GM23338 (cell line): ENCODE results near the gene NLK. TPM values are rescaled to one million over a fixed set of nuclear protein-coding genes. Genes with fewer than 3 reads are reported as not detected.

ENCODE experiments used
- ATAC-seq: fragments of 200-7000 bp; cut with Tn5 transposase; 3 replicates; pipeline ENCODE4 v1.9.1; 2020
- DNase-seq: peaks from one replicate; pipeline ENCODE4 v3.0.0-alpha.2; 2015; ENCODE audit warnings: low spot score
- H2AFZ ChIP-seq: fragments of 200-600 bp; sonication (generic); 2 replicates; pipeline ENCODE4 v1.8.0; 2016; ENCODE audit warnings: antibody characterized with exemption, mild to moderate bottlenecking, moderate library complexity
- H3F3A ChIP-seq: fragments of 200-600 bp; sonication (generic); replicated peaks from 2 replicates; pipeline ENCODE4 v1.8.0; 2017; ENCODE audit warnings: antibody characterized with exemption, mixed run types, low read depth
- H3K27ac ChIP-seq: fragments of 200-600 bp; sonication (generic); 2 replicates; pipeline ENCODE4 v1.6.1; 2016; ENCODE audit warnings: low read depth
- H3K27me3 ChIP-seq: fragments of 200-600 bp; sonication (generic); 2 replicates; pipeline ENCODE4 v1.8.0; 2016; ENCODE audit warnings: mild to moderate bottlenecking, mixed run types, moderate library complexity; ENCODE audit not compliant: insufficient read depth
- H3K36me3 ChIP-seq: fragments of 200-600 bp; sonication (generic); 2 replicates; pipeline ENCODE4 v1.8.0; 2016; ENCODE audit warnings: mild to moderate bottlenecking; ENCODE audit not compliant: insufficient read depth
- H3K4me1 ChIP-seq: fragments of 200-600 bp; sonication (generic); 2 replicates; pipeline ENCODE4 v1.8.0; 2016; ENCODE audit warnings: mild to moderate bottlenecking, moderate library complexity; ENCODE audit not compliant: insufficient read depth
- H3K4me2 ChIP-seq: fragments of 200-600 bp; sonication (generic); 2 replicates; pipeline ENCODE4 v1.7.1; 2017; ENCODE audit warnings: mixed run types
- H3K4me3 ChIP-seq: fragments of 200-600 bp; sonication (generic); 2 replicates; pipeline ENCODE4 v1.6.1; 2016; ENCODE audit warnings: mixed run types
- H3K79me2 ChIP-seq: fragments of 200-600 bp; sonication (generic); replicated peaks from 2 replicates; pipeline ENCODE4 v1.8.0; 2017; ENCODE audit warnings: mild to moderate bottlenecking; ENCODE audit not compliant: insufficient read depth
- H3K9me2 ChIP-seq: fragments of 200-600 bp; sonication (generic); 2 replicates; pipeline ENCODE4 v1.8.0; 2017; ENCODE audit not compliant: insufficient read depth
- H4K20me1 ChIP-seq: fragments of 200-600 bp; sonication (generic); replicated peaks from 2 replicates; pipeline ENCODE4 v1.8.0; 2017; ENCODE audit warnings: mild to moderate bottlenecking; ENCODE audit not compliant: insufficient read depth
- H3K27ac Mint-ChIP-seq: 2 replicates; pipeline ENCODE4 v1.8.0; 2020; ENCODE audit warnings: inconsistent platforms, mild to moderate bottlenecking, moderate library complexity, mixed read lengths
- H3K27me3 Mint-ChIP-seq: 3 replicates; pipeline ENCODE4 v1.8.0; 2022; ENCODE audit warnings: low read depth, mild to moderate bottlenecking, moderate library complexity, mixed read lengths, inconsistent platforms; ENCODE audit not compliant: insufficient read depth, poor library complexity
- H3K36me3 Mint-ChIP-seq: 3 replicates; pipeline ENCODE4 v1.8.0; 2021; ENCODE audit warnings: low read depth, mild to moderate bottlenecking, inconsistent platforms, moderate library complexity, mixed read lengths
- H3K4me1 Mint-ChIP-seq: 3 replicates; pipeline ENCODE4 v1.8.0; 2020; ENCODE audit warnings: mild to moderate bottlenecking, inconsistent platforms, mixed read lengths
- H3K4me3 Mint-ChIP-seq: 3 replicates; pipeline ENCODE4 v1.8.0; 2021; ENCODE audit warnings: moderate library complexity, mild to moderate bottlenecking, inconsistent platforms, mixed read lengths
- H3K9me3 Mint-ChIP-seq: 3 replicates; pipeline ENCODE4 v1.8.0; 2020; ENCODE audit warnings: moderate library complexity, mild to moderate bottlenecking, inconsistent platforms, mixed read lengths
- CREB1 ChIP-seq: fragments of 250-450 bp; sonication (Bioruptor Pico); IDR thresholded peaks from 2 replicates; pipeline ENCODE4 v1.5.0; 2020; ENCODE audit warnings: low read depth, mild to moderate bottlenecking, moderate library complexity
- NANOG ChIP-seq: IDR thresholded peaks from 2 replicates; pipeline ENCODE4 v1.6.1; 2016; ENCODE audit warnings: antibody characterized with exemption, borderline replicate concordance
- ZNF114 ChIP-seq: fragments of 250-450 bp; sonication (Bioruptor Pico); IDR thresholded peaks from 2 replicates; pipeline ENCODE4 v1.5.0; 2020; ENCODE audit warnings: mild to moderate bottlenecking, moderate library complexity
- ZNF331 ChIP-seq: fragments of 250-450 bp; sonication (Bioruptor Pico); IDR thresholded peaks from 2 replicates; pipeline ENCODE4 v1.5.0; 2020; ENCODE audit warnings: low read depth, mild to moderate bottlenecking, moderate library complexity
- ZNF462 ChIP-seq: fragments of 250-450 bp; sonication (Bioruptor Pico); IDR thresholded peaks from 2 replicates; pipeline ENCODE4 v1.5.0; 2020; ENCODE audit warnings: mild to moderate bottlenecking, moderate library complexity
- polyA plus RNA-seq: library from polyadenylated mRNA; unstranded; fragments of >200 nt; fragmentation: Nextera tagmentation; extraction: Ambion mirVana; gene quantifications from 2 replicates; pipeline ENCODE4 v1.2.1, GENCODE V29; 2016
- total RNA-seq: library from RNA; depleted of rRNA; stranded (reverse); fragments of >200 nt; shearing (Covaris generic); gene quantifications from 2 replicates; pipeline ENCODE4 v1.2.3, GENCODE V29; 2014

The NLK gene
- total and polyA plus RNA-seq, 2 experiments from 2014 or later, result 34.7 to 78.5 TPM

DNA sequence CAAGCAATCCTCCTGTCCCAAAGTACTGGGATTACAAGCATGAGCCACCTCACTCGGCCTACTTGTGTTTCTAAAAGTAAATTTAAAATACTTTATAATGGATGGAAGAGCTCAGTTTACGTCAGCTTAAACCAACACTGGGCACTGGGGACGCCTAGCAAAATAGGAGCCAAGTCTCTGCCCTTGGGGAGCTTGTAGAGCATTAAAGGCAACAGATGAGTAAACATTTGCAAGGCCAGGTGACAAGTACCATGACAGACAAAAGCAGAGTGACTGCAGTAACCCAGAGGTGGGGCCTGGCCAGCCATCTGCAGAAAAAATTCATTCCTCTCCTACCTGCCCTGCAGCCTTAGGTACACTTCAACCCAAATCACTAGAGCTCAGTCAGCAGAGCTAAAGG lies 12.1 kb upstream of the NLK start (continued):
- TF ChIP-seq ZNF462 (CRISPR knock-in tag), result no peak
- no peak for TF ChIP-seq CREB1 (CRISPR knock-in tag)
- TF ChIP-seq ZNF331 (CRISPR knock-in tag), result no peak
- no peak for TF ChIP-seq ZNF114 (CRISPR knock-in tag)

- Histone ChIP-seq H3K27me3 (no peaks in the 10 kb centered on the region), H3K9me2 (no peaks in the 10 kb centered on the region), H3K4me1 (no peaks in the 10 kb centered on the region), H2AFZ (no peak overlapping the region), H3K79me2 (no peaks in the 10 kb centered on the region), H3K4me3 (no peak overlapping the region), H3K4me2 (no peak overlapping the region), H3K36me3 (no peaks in the 10 kb centered on the region), H4K20me1 (no peaks in the 10 kb centered on the region), H3F3A (no peaks in the 10 kb centered on the region), H3K27ac (no peak overlapping the region)
- no peak overlapping the region for H3K27ac Mint-ChIP-seq
- no peaks in the 10 kb centered on the region for H3K36me3 Mint-ChIP-seq
- no peak for TF ChIP-seq CREB1 (CRISPR knock-in tag)
- TF ChIP-seq ZNF331 (CRISPR knock-in tag), result no peak
- TF ChIP-seq NANOG, result no peak
- H3K9me3 Mint-ChIP-seq, result no peaks in the 10 kb centered on the region
- no peaks in the 10 kb centered on the region for H3K27me3 Mint-ChIP-seq
- no peak for ATAC-seq
- peaks cover 11% of the 10 kb centered on the region; the same call in 2 of the 3 replicates for H3K4me1 Mint-ChIP-seq
- H3K4me3 Mint-ChIP-seq, result no peak overlapping the region
- DNase-seq, result no peak
These were observed 11.3 kb upstream of the NLK start for GRCh38 chr17:28031174-28031573.
